D721Med (cell line): Measurements from ENCODE around the gene SH3RF2.

Experiments
- DNase-seq: peaks from one replicate; pipeline ENCODE4 v3.0.0; 2011; ENCODE audit warnings: low spot score; ENCODE audit not compliant: insufficient read length
- FAIRE-seq: peaks from 2 replicates; lab custom pipeline; 2011; peaks lifted over from hg19 to GRCh38; lab: Jason Lieb, UNC
- CTCF ChIP-seq: IDR thresholded peaks from 2 replicates; pipeline ENCODE4 v1.5.1; 2012; ENCODE audit warnings: mild to moderate bottlenecking, control low read depth; ENCODE audit not compliant: insufficient read depth; ENCODE audit errors: missing control alignments

Gene SH3RF2

GRCh38 chr5:145921211-145921610, 15.2 kb upstream of the SH3RF2 start:
- DNase-seq = no peak
- TF ChIP-seq CTCF = no peak
- FAIRE-seq = no peak

GRCh38 chr5:145922059-145922458, 14.3 kb upstream of the SH3RF2 start:
- DNase-seq (no peak), FAIRE-seq (no peak)

GRCh38 chr5:145923405-145923804, 13.0 kb upstream of the SH3RF2 start:
- TF ChIP-seq CTCF = no peak
- FAIRE-seq = no peak
- no peak for DNase-seq

More at GRCh38 chr5:145922059-145922458, 14.3 kb upstream of the SH3RF2 start:
- no peak for TF ChIP-seq CTCF

GRCh38 chr5:145924849-145925248, 11.5 kb upstream of the SH3RF2 start:
- DNase-seq (no peak), FAIRE-seq (no peak)
- no peak for TF ChIP-seq CTCF

GRCh38 chr5:145925353-145925752, 11.0 kb upstream of the SH3RF2 start:
- TF ChIP-seq CTCF = no peak
- DNase-seq (no peak), FAIRE-seq (no peak)

GRCh38 chr5:145925803-145926202, 10.6 kb upstream of the SH3RF2 start:
- no peak for TF ChIP-seq CTCF
- FAIRE-seq (no peak), DNase-seq (no peak)

GRCh38 chr5:145931718-145932117, 4.7 kb upstream of the SH3RF2 start:
- DNase-seq (no peak), FAIRE-seq (no peak)
- no peak for TF ChIP-seq CTCF
